Endothelial cell (in vitro differentiated cells): Measurements from ENCODE around the gene SGCG. TPM values are rescaled to one million over a fixed set of nuclear protein-coding genes. Genes with fewer than 3 reads are reported as not detected.

Experiments
- DNase-seq: peaks from one replicate; pipeline ENCODE4 v3.0.0; 2021; ENCODE audit warnings: low spot score
- H3K27ac Mint-ChIP-seq: one replicate; pipeline ENCODE4 v1.8.0; 2021; ENCODE audit warnings: mixed read lengths, inconsistent platforms; ENCODE audit not compliant: unreplicated experiment
- H3K27me3 Mint-ChIP-seq: one replicate; pipeline ENCODE4 v1.8.0; 2021; ENCODE audit warnings: mild to moderate bottlenecking, moderate library complexity, mixed read lengths, inconsistent platforms; ENCODE audit not compliant: unreplicated experiment
- H3K36me3 Mint-ChIP-seq: one replicate; pipeline ENCODE4 v1.8.0; 2021; ENCODE audit warnings: mild to moderate bottlenecking, low read depth, mixed read lengths, inconsistent platforms; ENCODE audit not compliant: unreplicated experiment
- H3K4me1 Mint-ChIP-seq: one replicate; pipeline ENCODE4 v1.8.0; 2021; ENCODE audit warnings: mild to moderate bottlenecking, mixed read lengths, inconsistent platforms; ENCODE audit not compliant: unreplicated experiment
- H3K4me3 Mint-ChIP-seq: one replicate; pipeline ENCODE4 v1.8.0; 2021; ENCODE audit warnings: mild to moderate bottlenecking, mixed read lengths, inconsistent platforms; ENCODE audit not compliant: unreplicated experiment
- H3K9me3 Mint-ChIP-seq: one replicate; pipeline ENCODE4 v1.8.0; 2021; ENCODE audit warnings: mixed read lengths, inconsistent platforms; ENCODE audit not compliant: unreplicated experiment
- CTCF ChIP-seq: fragments of 200-600 bp; sonication (generic); IDR thresholded peaks from one replicate; pipeline ENCODE4 v1.5.0; 2021; ENCODE audit warnings: antibody characterized with exemption; ENCODE audit not compliant: unreplicated experiment
- total RNA-seq: library from RNA; stranded (reverse); fragmentation: NEBNext Ultra II Directional; extraction: Animal tissue kit (Norgen Biotek cat#: 25700); gene quantifications from one replicate; pipeline ENCODE4 v1.2.1, GENCODE V29; 2021; ENCODE audit not compliant: unreplicated experiment

Gene SGCG
- total RNA-seq, 1 donor from 2014 or later: 0.59 TPM

- H3K9me3 Mint-ChIP-seq: no peaks in the 10 kb centered on the region
- DNase-seq: no peak
- no peak overlapping the region for H3K27ac Mint-ChIP-seq
- H3K27me3 Mint-ChIP-seq: no peaks in the 10 kb centered on the region
- H3K36me3 Mint-ChIP-seq: no peaks in the 10 kb centered on the region
- no peaks in the 10 kb centered on the region for H3K4me1 Mint-ChIP-seq
- no peak for TF ChIP-seq CTCF
- no peak overlapping the region for H3K4me3 Mint-ChIP-seq
Measured at GRCh38 chr13:23271331-23271730, 90.6 kb downstream of the SGCG start.

GRCh38 chr13:23273498-23273897, 92.7 kb downstream of the SGCG start:
- H3K27ac Mint-ChIP-seq: no peak overlapping the region
- H3K4me3 Mint-ChIP-seq: no peak overlapping the region
- no peak for TF ChIP-seq CTCF
- H3K36me3 Mint-ChIP-seq: no peaks in the 10 kb centered on the region
- no peaks in the 10 kb centered on the region for H3K27me3 Mint-ChIP-seq
- no peaks in the 10 kb centered on the region for H3K4me1 Mint-ChIP-seq
- no peak for DNase-seq
- H3K9me3 Mint-ChIP-seq: no peaks in the 10 kb centered on the region

DNA sequence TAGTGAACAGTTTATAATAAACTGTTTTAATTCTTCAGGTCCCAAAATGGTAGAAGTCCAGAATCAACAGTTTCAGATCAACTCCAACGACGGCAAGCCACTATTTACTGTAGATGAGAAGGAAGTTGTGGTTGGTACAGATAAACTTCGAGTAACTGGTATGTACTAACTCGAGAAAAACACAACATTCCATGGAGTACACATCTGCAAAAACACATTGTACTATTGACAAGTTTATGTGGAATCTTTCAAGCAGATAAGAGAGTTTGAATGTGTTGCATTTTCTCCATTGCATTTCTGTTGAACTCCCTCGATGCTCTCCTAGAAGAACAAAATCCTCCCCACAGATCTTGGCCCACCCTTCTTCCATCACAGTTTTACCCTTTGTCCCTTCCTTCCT, 98.5 kb downstream of the SGCG start:
- Mint-ChIP-seq H3K4me3 (no peak overlapping the region), H3K27ac (no peak overlapping the region), H3K4me1 (no peaks in the 10 kb centered on the region), H3K36me3 (no peaks in the 10 kb centered on the region), H3K27me3 (peaks cover 1% of the 10 kb centered on the region), H3K9me3 (no peaks in the 10 kb centered on the region)
- TF ChIP-seq CTCF: no peak
- DNase-seq: no peak

DNA sequence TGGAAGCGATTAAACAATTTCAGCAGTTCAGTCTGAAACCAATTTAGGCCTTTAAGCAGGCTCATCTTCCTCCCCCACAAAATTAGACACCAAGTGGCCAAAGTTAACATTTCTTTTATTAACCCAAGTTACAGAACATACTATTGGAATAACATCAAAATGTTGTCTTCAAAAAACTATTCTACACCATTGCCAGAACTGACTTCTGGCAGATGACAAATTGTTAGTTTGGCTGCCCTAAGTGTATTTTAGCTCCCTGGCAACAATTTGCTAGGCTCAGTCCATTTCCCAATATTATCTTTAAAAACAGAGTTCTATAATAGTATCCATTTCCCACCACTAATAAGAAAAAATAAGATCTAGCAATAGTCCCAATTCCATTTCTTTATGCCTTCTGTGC, 107.8 kb downstream of the SGCG start:
- Mint-ChIP-seq H3K4me3 (no peak overlapping the region), H3K9me3 (no peaks in the 10 kb centered on the region), H3K27ac (no peak overlapping the region), H3K4me1 (no peaks in the 10 kb centered on the region), H3K27me3 (no peaks in the 10 kb centered on the region), H3K36me3 (no peaks in the 10 kb centered on the region)
- TF ChIP-seq CTCF: no peak
- DNase-seq: no peak

DNA sequence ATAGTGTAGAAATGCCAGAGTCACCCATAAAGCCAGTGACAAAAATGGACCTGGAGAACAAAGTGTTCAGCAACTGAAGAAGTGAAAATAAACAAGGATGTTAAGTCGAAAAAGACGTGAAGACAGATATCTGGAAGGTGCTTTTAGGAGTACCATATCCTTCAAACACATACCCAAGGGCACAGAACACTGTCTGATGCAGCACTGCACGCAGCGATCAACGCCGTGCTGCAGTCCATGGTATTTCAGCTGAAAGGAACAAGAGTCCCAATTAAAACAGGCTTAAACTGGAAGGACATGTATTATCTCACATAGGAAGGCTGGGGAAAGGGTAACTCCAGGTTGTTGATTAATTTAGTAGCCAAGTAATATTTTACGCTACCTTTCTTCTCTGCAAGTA, 108.2 kb downstream of the SGCG start:
- no peak overlapping the region for H3K27ac Mint-ChIP-seq
- no peaks in the 10 kb centered on the region for H3K27me3 Mint-ChIP-seq
- H3K9me3 Mint-ChIP-seq: no peaks in the 10 kb centered on the region
- TF ChIP-seq CTCF: no peak
- H3K4me3 Mint-ChIP-seq: no peak overlapping the region
- no peak for DNase-seq
- no peaks in the 10 kb centered on the region for H3K36me3 Mint-ChIP-seq
- no peaks in the 10 kb centered on the region for H3K4me1 Mint-ChIP-seq
